ENCODE results near the gene KRTAP4-4.
A peak's percentile ranks its signal among the peaks of the same experiment; 100 is the strongest.
"Not testable (repeated sequence)": the region's sequence is repeated elsewhere in the genome, so short reads cannot be mapped to it uniquely, and the experiment has no call there.

The KRTAP4-4 gene

DNA sequence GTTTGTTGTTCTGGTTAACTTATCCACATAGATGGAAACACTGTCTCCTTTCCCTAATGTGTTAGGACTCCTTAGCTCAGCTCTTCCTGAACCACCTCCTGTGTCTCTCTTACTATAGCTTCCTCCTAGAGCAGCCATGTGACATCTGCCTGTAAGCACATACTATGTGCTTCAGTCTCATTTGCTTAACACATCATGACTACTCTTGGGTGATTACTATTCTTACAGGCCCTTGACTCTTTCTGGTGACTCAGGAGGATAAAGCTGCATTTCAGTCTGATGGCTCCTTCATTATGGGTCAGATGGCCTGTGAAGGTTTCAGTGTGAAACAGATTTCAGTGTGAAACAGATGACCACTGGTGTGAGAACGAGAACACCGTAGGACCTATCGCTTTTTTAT is 17.8 kb upstream of the KRTAP4-4 start:
- FAIRE-seq, result no peak
- TF ChIP-seq PAX5 (IDR thresholded peaks at IDR 0.05; ENCODE audit: insufficient read depth, low read length, severe bottlenecking) (no peak), SPI1 (IDR thresholded peaks at IDR 0.05; ENCODE audit: low read depth, low read length) (no peak), POLR2AphosphoS5 (IDR thresholded peaks at IDR 0.05; ENCODE audit: low read depth, low read length) (no peak), POLR2A (IDR thresholded peaks at IDR 0.05; ENCODE audit: low read depth, low read length) (no peak)
- no peak for DNase-seq (ENCODE audit: insufficient read length, low spot score)

GRCh38 chr17:41177727-41178271 is 17.3 kb upstream of the KRTAP4-4 start, which contains the start of gene KRTAP4-2:
Gene KRTAP4-2, minus strand, starts transcription at chr17:41178221. Its CDS starts 57 bp downstream, at chr17:41178164.
- TF ChIP-seq POLR2AphosphoS5 (IDR thresholded peaks at IDR 0.05; ENCODE audit: low read depth, low read length), result no peak
- TF ChIP-seq POU2F2 (IDR thresholded peaks at IDR 0.05; ENCODE audit: low read depth, low read length), result no peak
- no peak for TF ChIP-seq SPI1 (IDR thresholded peaks at IDR 0.05; ENCODE audit: low read depth, low read length)
- TF ChIP-seq TAF1 (IDR thresholded peaks at IDR 0.05; ENCODE audit: low read depth, low read length), result no peak
- no peak for TF ChIP-seq PAX5 (IDR thresholded peaks at IDR 0.05; ENCODE audit: insufficient read depth, low read length, severe bottlenecking)
- TF ChIP-seq POLR2A (IDR thresholded peaks at IDR 0.05; ENCODE audit: low read depth, low read length), result no peak
- DNase-seq (ENCODE audit: insufficient read length, low spot score) (no peak), FAIRE-seq (no peak)

GRCh38 chr17:41176744-41177387 is 16.3 kb upstream of the KRTAP4-4 start:
- DNase-seq (ENCODE audit: insufficient read length, low spot score), result no peak
- no peak for FAIRE-seq
- peak; percentile 88 for TF ChIP-seq SPI1 (IDR thresholded peaks at IDR 0.05; ENCODE audit: low read depth, low read length)
- TF ChIP-seq POU2F2 (IDR thresholded peaks at IDR 0.05; ENCODE audit: low read depth, low read length), result no peak

GRCh38 chr17:41171886-41172285 is 11.3 kb upstream of the KRTAP4-4 start:
- FAIRE-seq, result no peak
- no peak for DNase-seq (ENCODE audit: insufficient read length, low spot score)
- TF ChIP-seq POLR2A (IDR thresholded peaks at IDR 0.05; ENCODE audit: low read depth, low read length) (no peak), PAX5 (IDR thresholded peaks at IDR 0.05; ENCODE audit: insufficient read depth, low read length, severe bottlenecking) (no peak), POLR2AphosphoS5 (IDR thresholded peaks at IDR 0.05; ENCODE audit: low read depth, low read length) (no peak), SPI1 (IDR thresholded peaks at IDR 0.05; ENCODE audit: low read depth, low read length) (no peak), TAF1 (IDR thresholded peaks at IDR 0.05; ENCODE audit: low read depth, low read length) (no peak), POU2F2 (IDR thresholded peaks at IDR 0.05; ENCODE audit: low read depth, low read length) (no peak)

DNA sequence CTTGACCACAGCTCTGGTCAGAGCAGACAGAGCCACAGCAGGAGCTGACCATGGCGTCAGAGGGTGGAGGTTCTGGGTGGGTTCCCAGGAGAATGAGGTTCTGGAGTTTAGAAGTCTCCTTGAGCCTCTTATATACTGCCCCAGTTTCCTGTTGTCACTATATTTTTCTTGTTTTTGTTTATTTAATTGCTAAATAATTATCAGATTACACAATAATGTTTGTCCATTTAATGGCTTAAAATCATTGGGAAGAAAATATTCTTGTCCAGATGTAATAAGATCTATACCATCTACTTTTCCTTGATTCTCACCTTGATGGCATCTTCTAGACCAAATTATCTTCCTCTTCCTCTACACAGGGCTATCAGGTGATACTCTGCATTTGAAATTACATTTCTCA is 7.6 kb upstream of the KRTAP4-4 start, which contains the start of gene KRTAP4-3:
Gene KRTAP4-3 (minus strand): TSS at position 101 of the 400 bp plus-strand sequence. CDS start 49 bp downstream, at position 52.
- FAIRE-seq (no peak), DNase-seq (ENCODE audit: insufficient read length, low spot score) (no peak)
- TF ChIP-seq POU2F2 (IDR thresholded peaks at IDR 0.05; ENCODE audit: low read depth, low read length) (no peak), SPI1 (IDR thresholded peaks at IDR 0.05; ENCODE audit: low read depth, low read length) (no peak), POLR2AphosphoS5 (IDR thresholded peaks at IDR 0.05; ENCODE audit: low read depth, low read length) (no peak), POLR2A (IDR thresholded peaks at IDR 0.05; ENCODE audit: low read depth, low read length) (no peak), PAX5 (IDR thresholded peaks at IDR 0.05; ENCODE audit: insufficient read depth, low read length, severe bottlenecking) (no peak)

- FAIRE-seq, result no peak
- no peak for TF ChIP-seq PAX5 (IDR thresholded peaks at IDR 0.05; ENCODE audit: insufficient read depth, low read length, severe bottlenecking)
- TF ChIP-seq POU2F2 (IDR thresholded peaks at IDR 0.05; ENCODE audit: low read depth, low read length), result no peak
- no peak for TF ChIP-seq SPI1 (IDR thresholded peaks at IDR 0.05; ENCODE audit: low read depth, low read length)
- no peak for TF ChIP-seq POLR2A (IDR thresholded peaks at IDR 0.05; ENCODE audit: low read depth, low read length)
- no peak for TF ChIP-seq TAF1 (IDR thresholded peaks at IDR 0.05; ENCODE audit: low read depth, low read length)
- TF ChIP-seq POLR2AphosphoS5 (IDR thresholded peaks at IDR 0.05; ENCODE audit: low read depth, low read length), result no peak
These were observed 7.0 kb upstream of the KRTAP4-4 start for GRCh38 chr17:41167561-41167960.

GRCh38 chr17:41163828-41164227 is 3.3 kb upstream of the KRTAP4-4 start:
- FAIRE-seq, result no peak
- TF ChIP-seq TAF1 (IDR thresholded peaks at IDR 0.05; ENCODE audit: low read depth, low read length) (no peak), POU2F2 (IDR thresholded peaks at IDR 0.05; ENCODE audit: low read depth, low read length) (no peak), PAX5 (IDR thresholded peaks at IDR 0.05; ENCODE audit: insufficient read depth, low read length, severe bottlenecking) (no peak), SPI1 (IDR thresholded peaks at IDR 0.05; ENCODE audit: low read depth, low read length) (no peak), POLR2AphosphoS5 (IDR thresholded peaks at IDR 0.05; ENCODE audit: low read depth, low read length) (no peak), POLR2A (IDR thresholded peaks at IDR 0.05; ENCODE audit: low read depth, low read length) (no peak)
- DNase-seq (ENCODE audit: insufficient read length, low spot score), result no peak

More at GRCh38 chr17:41167561-41167960, 7.0 kb upstream of the KRTAP4-4 start:
- no peak for DNase-seq (ENCODE audit: insufficient read length, low spot score)

DNA sequence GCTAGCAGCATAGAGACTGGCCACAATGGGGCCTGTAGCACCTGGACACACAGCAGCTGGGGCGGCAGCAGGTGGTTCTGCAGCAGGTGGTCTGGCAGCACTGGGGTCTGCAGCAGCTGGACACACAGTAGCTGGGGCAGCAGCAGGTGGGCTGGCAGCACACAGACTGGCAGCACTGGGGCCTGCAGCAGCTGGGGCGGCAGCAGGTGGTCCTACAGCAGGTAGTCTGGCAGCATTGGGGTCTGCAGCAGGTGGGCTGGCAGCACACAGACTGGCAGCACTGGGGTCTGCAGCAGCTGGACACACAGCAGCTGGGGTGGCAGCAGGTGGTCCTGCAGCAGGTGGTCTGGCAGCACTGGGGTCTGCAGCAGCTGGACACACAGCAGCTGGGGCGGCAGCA is 358 bp downstream of the KRTAP4-4 start:
- not testable (repeated sequence) for DNase-seq (ENCODE audit: insufficient read length, low spot score); FAIRE-seq

DNA sequence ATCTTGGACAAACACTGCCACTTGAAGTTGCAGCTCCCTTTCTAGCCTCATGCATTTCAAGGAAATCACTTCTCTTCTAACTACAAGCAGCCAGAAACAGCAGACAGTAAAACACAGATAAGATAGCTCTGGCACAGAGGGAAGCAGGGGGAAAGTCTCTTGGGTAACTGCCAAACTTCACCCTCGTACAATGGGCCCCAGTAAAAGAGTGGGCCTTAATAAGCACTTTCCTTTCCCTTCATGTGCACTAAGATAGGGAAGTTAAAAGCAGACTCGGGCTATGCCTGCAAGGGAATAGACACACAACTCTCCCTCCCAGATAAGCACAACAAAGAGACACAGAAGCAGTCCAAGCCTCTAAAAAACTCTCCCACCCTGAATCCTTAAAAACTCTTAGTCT is 6.7 kb downstream of the KRTAP4-4 start:
- FAIRE-seq, result no peak
- TF ChIP-seq PAX5 (IDR thresholded peaks at IDR 0.05; ENCODE audit: insufficient read depth, low read length, severe bottlenecking) (no peak), TAF1 (IDR thresholded peaks at IDR 0.05; ENCODE audit: low read depth, low read length) (no peak), POLR2A (IDR thresholded peaks at IDR 0.05; ENCODE audit: low read depth, low read length) (no peak), POU2F2 (IDR thresholded peaks at IDR 0.05; ENCODE audit: low read depth, low read length) (no peak), SPI1 (IDR thresholded peaks at IDR 0.05; ENCODE audit: low read depth, low read length) (no peak), POLR2AphosphoS5 (IDR thresholded peaks at IDR 0.05; ENCODE audit: low read depth, low read length) (no peak)
- no peak for DNase-seq (ENCODE audit: insufficient read length, low spot score)

- FAIRE-seq, result no peak
- TF ChIP-seq POLR2A (IDR thresholded peaks at IDR 0.05; ENCODE audit: low read depth, low read length) (no peak), POU2F2 (IDR thresholded peaks at IDR 0.05; ENCODE audit: low read depth, low read length) (no peak), TAF1 (IDR thresholded peaks at IDR 0.05; ENCODE audit: low read depth, low read length) (no peak), POLR2AphosphoS5 (IDR thresholded peaks at IDR 0.05; ENCODE audit: low read depth, low read length) (no peak), PAX5 (IDR thresholded peaks at IDR 0.05; ENCODE audit: insufficient read depth, low read length, severe bottlenecking) (no peak), SPI1 (IDR thresholded peaks at IDR 0.05; ENCODE audit: low read depth, low read length) (no peak)
These were observed 9.0 kb downstream of the KRTAP4-4 start for GRCh38 chr17:41151525-41151924.

More at GRCh38 chr17:41151525-41151924, 9.0 kb downstream of the KRTAP4-4 start:
- DNase-seq (ENCODE audit: insufficient read length, low spot score), result no peak

All from GM12891 (cell line).